Progenitor cell of endocrine pancreas (in vitro differentiated cells): ENCODE measurements around the gene ADAM11. TPM values are rescaled to one million over a fixed set of nuclear protein-coding genes. Genes with fewer than 3 reads are reported as not detected.
"Not testable (repeated sequence)": the region's sequence is repeated elsewhere in the genome, so short reads cannot be mapped to it uniquely, and the experiment has no call there.

Source experiments
- DNase-seq: peaks from one replicate; pipeline ENCODE4 v3.0.0; 2021; ENCODE audit warnings: low spot score; ENCODE audit not compliant: unreplicated experiment
- H3K27ac Mint-ChIP-seq: 2 replicates; pipeline ENCODE4 v1.8.0; 2021; ENCODE audit warnings: mild to moderate bottlenecking, moderate library complexity, mixed read lengths
- H3K27me3 Mint-ChIP-seq: 2 replicates; pipeline ENCODE4 v1.8.0; 2021; ENCODE audit warnings: mixed read lengths
- H3K36me3 Mint-ChIP-seq: 2 replicates; pipeline ENCODE4 v1.8.0; 2022; ENCODE audit warnings: mixed read lengths; ENCODE audit not compliant: insufficient read depth
- H3K4me1 Mint-ChIP-seq: 2 replicates; pipeline ENCODE4 v1.8.0; 2021; ENCODE audit warnings: low read depth, mixed read lengths
- H3K4me3 Mint-ChIP-seq: 2 replicates; pipeline ENCODE4 v1.8.0; 2021; ENCODE audit warnings: low read depth, mild to moderate bottlenecking, moderate library complexity, mixed read lengths
- H3K9me3 Mint-ChIP-seq: 2 replicates; pipeline ENCODE4 v1.8.0; 2021; ENCODE audit warnings: low read depth, mixed read lengths
- CTCF ChIP-seq: fragments of 200-600 bp; sonication (generic); IDR thresholded peaks from one replicate; pipeline ENCODE4 v1.5.0; 2021; ENCODE audit warnings: antibody characterized with exemption, mild to moderate bottlenecking; ENCODE audit not compliant: unreplicated experiment
- total RNA-seq: library from RNA; stranded (reverse); gene quantifications from 2 replicates; pipeline ENCODE4 v1.2.1, GENCODE V29; 2021

The ADAM11 gene
- total RNA-seq, 1 donor from 2014 or later, result 1.4 TPM

GRCh38 chr17:44807093-44807816 is 48.5 kb downstream of the ADAM11 start:
- peaks cover 20% of the 10 kb centered on the region for H3K4me1 Mint-ChIP-seq
- no peak overlapping the region for H3K27ac Mint-ChIP-seq
- no peak overlapping the region for H3K4me3 Mint-ChIP-seq
- no peaks in the 10 kb centered on the region for H3K9me3 Mint-ChIP-seq
- no peak for TF ChIP-seq CTCF
- peaks cover 15% of the 10 kb centered on the region for H3K36me3 Mint-ChIP-seq
- H3K27me3 Mint-ChIP-seq, result no peaks in the 10 kb centered on the region
- DNase-seq, result no peak

- Mint-ChIP-seq H3K27me3 (no peaks in the 10 kb centered on the region), H3K9me3 (no peaks in the 10 kb centered on the region), H3K4me1 (peaks cover 19% of the 10 kb centered on the region), H3K36me3 (peaks cover 15% of the 10 kb centered on the region), H3K4me3 (no peak overlapping the region), H3K27ac (no peak overlapping the region)
- no peak for TF ChIP-seq CTCF
- no peak for DNase-seq
These were observed 49.0 kb downstream of the ADAM11 start for GRCh38 chr17:44807817-44808155.

GRCh38 chr17:44808156-44808555 is 49.4 kb downstream of the ADAM11 start:
- peaks cover 18% of the 10 kb centered on the region for H3K4me1 Mint-ChIP-seq
- no peak overlapping the region for H3K27ac Mint-ChIP-seq
- peaks cover 15% of the 10 kb centered on the region for H3K36me3 Mint-ChIP-seq
- no peak for TF ChIP-seq CTCF
- H3K4me3 Mint-ChIP-seq, result no peak overlapping the region
- no peak for DNase-seq
- no peaks in the 10 kb centered on the region for H3K9me3 Mint-ChIP-seq
- no peaks in the 10 kb centered on the region for H3K27me3 Mint-ChIP-seq

GRCh38 chr17:44808656-44809388 is 50.0 kb downstream of the ADAM11 start:
- not testable (repeated sequence) for H3K27ac Mint-ChIP-seq, H3K27me3 Mint-ChIP-seq, H3K9me3 Mint-ChIP-seq, DNase-seq, H3K4me3 Mint-ChIP-seq
- peaks cover 16% of the 10 kb centered on the region for H3K4me1 Mint-ChIP-seq
- H3K36me3 Mint-ChIP-seq, result peaks cover 15% of the 10 kb centered on the region

- Mint-ChIP-seq H3K27me3 (no peaks in the 10 kb centered on the region), H3K4me3 (no peak overlapping the region), H3K27ac (no peak overlapping the region), H3K9me3 (no peaks in the 10 kb centered on the region), H3K36me3 (peaks cover 4% of the 10 kb centered on the region), H3K4me1 (peaks cover 2% of the 10 kb centered on the region)
- no peak for DNase-seq
- no peak for TF ChIP-seq CTCF
These were observed 53.5 kb downstream of the ADAM11 start for GRCh38 chr17:44812263-44812662.

- not testable (repeated sequence) for DNase-seq, H3K4me3 Mint-ChIP-seq, H3K4me1 Mint-ChIP-seq, H3K36me3 Mint-ChIP-seq, H3K27me3 Mint-ChIP-seq, H3K27ac Mint-ChIP-seq, H3K9me3 Mint-ChIP-seq
These were observed 59.7 kb downstream of the ADAM11 start for GRCh38 chr17:44818508-44818907.
